Right ventricle myocardium inferior (tissue), 1 donor: ENCODE data around the gene NPPA. TPM values are rescaled to one million over a fixed set of nuclear protein-coding genes. Genes with fewer than 3 reads are reported as not detected.
A peak's percentile ranks its signal among the peaks of the same experiment; 100 is the strongest.

Experiments used
- ATAC-seq: fragments of 200-7000 bp; cut with Tn5 transposase; one replicate; pipeline ENCODE4 v1.9.1; 2020; ENCODE audit warnings: mild to moderate bottlenecking, moderate library complexity
- DNase-seq: peaks from one replicate; pipeline ENCODE4 v3.0.0; 2021; ENCODE audit errors: missing footprints
- intact Hi-C: fragments of 100-400 bp; cut with DNase I; formaldehyde crosslinking; loops from one replicate; pipeline ENCODE4 v1.11.0; 2022
- total RNA-seq: library from RNA; stranded (reverse); fragmentation: NEBNext Ultra II Directional; extraction: Animal tissue kit (Norgen Biotek cat#: 25700); gene quantifications from one replicate; pipeline ENCODE4 v1.2.1, GENCODE V29; 2021
- donor health status: DM: no; HTN: yes; CAD: no; lungs with severe emphysema.

The NPPA gene
- total RNA-seq, 1 donor from 2014 or later = 8.2 TPM

GRCh38 chr1:11800756-11801433 is 46.7 kb downstream of the NPPA start:
- DNase-seq (peak; percentile 59), ATAC-seq (no peak)
- intact Hi-C loops = no loop called here

GRCh38 chr1:11800391-11800755 is 47.2 kb downstream of the NPPA start:
- intact Hi-C loops = no loop called here
- DNase-seq (peak; percentile 53), ATAC-seq (no peak)

- intact Hi-C loops = no loop called here
- ATAC-seq = no peak
- DNase-seq = no peak
Observed at GRCh38 chr1:11799896-11800295, 47.7 kb downstream of the NPPA start.

- intact Hi-C loops = no loop called here
- DNase-seq (peak; percentile 17), ATAC-seq (no peak)
Observed at GRCh38 chr1:11799099-11799498, 48.5 kb downstream of the NPPA start.

- intact Hi-C loops = no loop called here
- peak; percentile 66 for ATAC-seq
- peak; percentile 87 for DNase-seq
Observed at GRCh38 chr1:11797525-11798216, 49.9 kb downstream of the NPPA start.

- DNase-seq (peak; percentile 74), ATAC-seq (peak; percentile 62)
- intact Hi-C loops = no loop called here
Observed at GRCh38 chr1:11796036-11796828, 51.4 kb downstream of the NPPA start.

Other genes starting within 250 kb of the NPPA start
- gene FBXO2, start 193.4 kb downstream of the NPPA start, total RNA-seq = 4.2 TPM
- gene FBXO44, start 192.9 kb downstream of the NPPA start, total RNA-seq = 19.0 TPM
- 11.8 TPM for gene FBXO6, start 183.6 kb downstream of the NPPA start, total RNA-seq
- gene MAD2L2, start 166.6 kb downstream of the NPPA start, total RNA-seq = 20.1 TPM
- 0.03 TPM for gene DRAXIN, start 156.1 kb downstream of the NPPA start, total RNA-seq
- gene AGTRAP, start 111.6 kb downstream of the NPPA start, total RNA-seq = 18.3 TPM
- 5.0 TPM for gene C1orf167, start 85.6 kb downstream of the NPPA start, total RNA-seq
- gene MTHFR, start 41.8 kb downstream of the NPPA start, total RNA-seq = 34.1 TPM
- gene CLCN6, start 41.6 kb downstream of the NPPA start, total RNA-seq = 15.7 TPM
- gene NPPB, start 11.2 kb upstream of the NPPA start, total RNA-seq = 5.1 TPM
- 32.5 TPM for gene KIAA2013, start 78.6 kb upstream of the NPPA start, total RNA-seq
- 70.4 TPM for gene PLOD1, start 86.9 kb upstream of the NPPA start, total RNA-seq
- gene MFN2, start 132.7 kb upstream of the NPPA start, total RNA-seq = 697 TPM
- 12.3 TPM for gene MIIP, start 171.7 kb upstream of the NPPA start, total RNA-seq
- gene TNFRSF8, start 215.5 kb upstream of the NPPA start, total RNA-seq = 0.92 TPM